ENCODE results near the gene ETV6. TPM values are rescaled to one million over a fixed set of nuclear protein-coding genes. Genes with fewer than 3 reads are reported as not detected.
A peak's percentile ranks its signal among the peaks of the same experiment; 100 is the strongest.

The ETV6 gene
- total RNA-seq, 3 donors from 2014 or later = 17.8 to 58.7 (median 45.2) TPM

DNA sequence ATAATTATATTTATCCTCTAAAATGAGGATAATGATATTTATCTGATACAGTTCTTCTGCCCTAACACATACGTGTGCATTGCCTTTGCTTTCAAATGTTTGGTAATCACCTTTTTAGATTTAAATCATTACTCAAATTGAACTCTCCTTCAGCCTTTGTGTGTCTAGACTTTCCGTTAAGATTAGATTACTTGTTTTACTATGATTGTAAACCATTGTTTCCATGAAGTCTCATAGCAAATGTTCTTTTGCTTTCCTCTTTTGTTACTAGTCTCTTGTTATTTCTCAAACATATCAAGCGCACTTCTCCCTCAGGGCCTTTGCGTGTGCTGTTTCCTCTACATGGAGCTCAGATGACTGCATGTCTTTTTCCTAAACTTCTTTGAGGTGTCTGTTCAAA lies 63.7 kb downstream of the ETV6 start:
- H3K9me3 ChIP-seq = no peaks in the 10 kb centered on the region
- no peak for DNase-seq (ENCODE audit: low spot score in 2 of 2)
- no peaks in the 10 kb centered on the region for H3K27me3 ChIP-seq
- intact Hi-C loops (cut with DNase I; ENCODE audit: low total_unique reads) = no loop called here
- peak overlapping the region; percentile 88 to 94 for H3K27ac ChIP-seq
- peaks cover 0 to 21% of the 10 kb centered on the region in 2 donors for H3K4me1 ChIP-seq
- no peaks in the 10 kb centered on the region for H3K36me3 ChIP-seq
- TF ChIP-seq POLR2A (IDR thresholded peaks at IDR 0.05) (no peak), POLR2AphosphoS5 (IDR thresholded peaks at IDR 0.05) (no peak)
- TF ChIP-seq, protein P1, sequence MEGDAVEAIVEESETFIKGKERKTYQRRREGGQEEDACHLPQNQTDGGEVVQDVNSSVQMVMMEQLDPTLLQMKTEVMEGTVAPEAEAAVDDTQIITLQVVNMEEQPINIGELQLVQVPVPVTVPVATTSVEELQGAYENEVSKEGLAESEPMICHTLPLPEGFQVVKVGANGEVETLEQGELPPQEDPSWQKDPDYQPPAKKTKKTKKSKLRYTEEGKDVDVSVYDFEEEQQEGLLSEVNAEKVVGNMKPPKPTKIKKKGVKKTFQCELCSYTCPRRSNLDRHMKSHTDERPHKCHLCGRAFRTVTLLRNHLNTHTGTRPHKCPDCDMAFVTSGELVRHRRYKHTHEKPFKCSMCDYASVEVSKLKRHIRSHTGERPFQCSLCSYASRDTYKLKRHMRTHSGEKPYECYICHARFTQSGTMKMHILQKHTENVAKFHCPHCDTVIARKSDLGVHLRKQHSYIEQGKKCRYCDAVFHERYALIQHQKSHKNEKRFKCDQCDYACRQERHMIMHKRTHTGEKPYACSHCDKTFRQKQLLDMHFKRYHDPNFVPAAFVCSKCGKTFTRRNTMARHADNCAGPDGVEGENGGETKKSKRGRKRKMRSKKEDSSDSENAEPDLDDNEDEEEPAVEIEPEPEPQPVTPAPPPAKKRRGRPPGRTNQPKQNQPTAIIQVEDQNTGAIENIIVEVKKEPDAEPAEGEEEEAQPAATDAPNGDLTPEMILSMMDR (IDR thresholded peaks at IDR 0.05) = no peak
- no peak overlapping the region for H3K4me3 ChIP-seq

- Histone ChIP-seq H3K27me3 (no peaks in the 10 kb centered on the region), H3K9me3 (no peaks in the 10 kb centered on the region), H3K27ac (peak overlapping the region in 1 of 2 donors; percentile 94), H3K4me3 (no peak overlapping the region), H3K36me3 (no peaks in the 10 kb centered on the region), H3K4me1 (peaks cover 2 to 24% of the 10 kb centered on the region in 2 donors)
- DNase-seq (ENCODE audit: low spot score in 2 of 2) = no peak
- intact Hi-C loops (cut with DNase I; ENCODE audit: low total_unique reads) = no loop called here
- TF ChIP-seq POLR2A (IDR thresholded peaks at IDR 0.05) (no peak), POLR2AphosphoS5 (IDR thresholded peaks at IDR 0.05) (no peak)
- TF ChIP-seq, protein P1 (IDR thresholded peaks at IDR 0.05) = no peak
Observed at GRCh38 chr12:11714626-11715025, 65.2 kb downstream of the ETV6 start.

DNA sequence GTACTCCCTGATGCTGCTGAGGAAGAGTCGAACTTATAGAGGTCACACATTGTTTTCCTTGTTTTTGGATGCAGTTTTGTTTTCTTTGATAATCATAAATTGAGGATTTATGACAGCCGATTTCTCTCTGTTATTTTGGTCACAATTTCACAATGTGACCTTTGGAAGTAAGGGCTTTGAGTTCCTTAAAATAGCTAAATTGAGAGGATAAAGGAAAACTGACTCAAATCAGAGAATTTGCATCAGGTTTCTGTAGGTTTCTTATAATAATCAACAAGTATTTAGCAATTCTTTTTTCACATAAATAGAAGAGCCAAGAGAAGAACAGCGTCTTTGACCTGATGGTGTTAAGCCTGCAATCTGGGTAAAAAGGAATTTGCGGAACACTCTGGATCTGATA lies 66.1 kb downstream of the ETV6 start:
- H3K4me1 ChIP-seq = peaks cover 5 to 26% of the 10 kb centered on the region in 2 donors
- H3K36me3 ChIP-seq = no peaks in the 10 kb centered on the region
- no peak overlapping the region for H3K4me3 ChIP-seq
- intact Hi-C loops (cut with DNase I; ENCODE audit: low total_unique reads) = no loop called here
- H3K9me3 ChIP-seq = no peaks in the 10 kb centered on the region
- DNase-seq (ENCODE audit: low spot score in 2 of 2) = no peak
- H3K27ac ChIP-seq = peak overlapping the region; percentile 16 to 30
- H3K27me3 ChIP-seq = no peaks in the 10 kb centered on the region
- TF ChIP-seq, protein P1 (IDR thresholded peaks at IDR 0.05) = no peak
- TF ChIP-seq POLR2AphosphoS5 (IDR thresholded peaks at IDR 0.05) (no peak), POLR2A (IDR thresholded peaks at IDR 0.05) (no peak)

DNA sequence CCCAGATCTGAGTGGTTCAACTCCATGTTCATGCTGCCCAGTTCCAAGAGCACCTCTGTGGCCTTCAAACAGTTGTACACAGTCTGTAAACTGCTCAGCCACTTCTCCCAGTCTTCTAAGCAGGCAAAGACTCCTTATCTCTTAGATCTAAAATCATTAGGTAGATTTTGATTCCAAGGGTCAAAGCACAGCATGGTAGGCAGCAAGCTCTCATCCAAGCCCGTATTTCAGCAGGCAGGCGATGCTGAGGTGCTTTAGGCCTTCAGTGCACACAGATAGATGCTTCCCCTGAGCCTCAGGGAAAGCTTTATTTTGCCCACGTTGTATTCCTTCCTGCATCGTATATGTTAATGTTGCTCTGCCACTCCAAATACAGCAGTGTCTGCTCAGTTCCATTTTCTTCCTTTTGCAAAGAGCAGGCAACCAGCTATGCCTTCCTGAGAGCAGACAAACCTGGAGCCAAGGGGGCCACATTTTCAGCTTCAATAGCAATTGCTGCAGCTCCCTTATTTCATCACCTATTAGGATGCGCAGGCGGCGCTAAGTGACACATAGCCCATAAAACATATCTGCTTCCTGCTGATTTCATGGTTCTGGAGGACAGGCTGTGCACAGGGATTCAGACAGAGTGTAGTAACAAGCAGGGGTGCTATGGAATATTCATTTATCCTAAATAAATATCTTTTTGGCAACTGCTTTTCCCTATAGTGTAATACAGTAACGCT lies 67.5 kb downstream of the ETV6 start:
- no peaks in the 10 kb centered on the region for H3K36me3 ChIP-seq
- no peaks in the 10 kb centered on the region for H3K27me3 ChIP-seq
- no peak overlapping the region for H3K4me3 ChIP-seq
- no peak for DNase-seq (ENCODE audit: low spot score in 2 of 2)
- intact Hi-C loops (cut with DNase I; ENCODE audit: low total_unique reads) = no loop called here
- peak overlapping the region in 1 of 2 donors; percentile 70 for H3K27ac ChIP-seq
- H3K4me1 ChIP-seq = peaks cover 5 to 20% of the 10 kb centered on the region in 2 donors
- no peak for TF ChIP-seq POLR2A (IDR thresholded peaks at IDR 0.05)
- TF ChIP-seq, protein P1 (IDR thresholded peaks at IDR 0.05) = no peak
- TF ChIP-seq POLR2AphosphoS5 (IDR thresholded peaks at IDR 0.05) = no peak
- H3K9me3 ChIP-seq = no peaks in the 10 kb centered on the region

GRCh38 chr12:11717519-11717961 lies 68.1 kb downstream of the ETV6 start:
- DNase-seq (ENCODE audit: low spot score in 2 of 2) = no peak
- peak overlapping the region in 1 of 2 donors; percentile 70 for H3K27ac ChIP-seq
- TF ChIP-seq POLR2A (IDR thresholded peaks at IDR 0.05) (no peak), POLR2AphosphoS5 (IDR thresholded peaks at IDR 0.05) (no peak)
- TF ChIP-seq, protein P1 (IDR thresholded peaks at IDR 0.05) = no peak
- H3K4me3 ChIP-seq = no peak overlapping the region
- H3K9me3 ChIP-seq = no peaks in the 10 kb centered on the region
- intact Hi-C loops (cut with DNase I; ENCODE audit: low total_unique reads) = no loop called here
- no peaks in the 10 kb centered on the region for H3K36me3 ChIP-seq
- peaks cover 5 to 14% of the 10 kb centered on the region in 2 donors for H3K4me1 ChIP-seq
- no peaks in the 10 kb centered on the region for H3K27me3 ChIP-seq
